Naive thymus-derived CD8-positive, alpha-beta T cell (primary cell): Measurements from ENCODE around the gene CCDC85A. TPM values are rescaled to one million over a fixed set of nuclear protein-coding genes. Genes with fewer than 3 reads are reported as not detected.

Experiments used
- ATAC-seq, 2 donors: fragments of 150-1000 bp; cut with Tn5 transposase in 1 of 2; sonication (Bioruptor Pico), chemical (Tn5 transposase) in 1 of 2; 1 replicate in 1 of 2; 2 replicates in 1 of 2; pipeline ENCODE4 v1.10.0; 2021; ENCODE audit warnings: mild to moderate bottlenecking in 2 of 2, moderate library complexity in 2 of 2
- POLR2A ChIA-PET: fragments of 350-600 bp; sonication (Branson Sonifier 250); formaldehyde crosslinking; loops from one replicate; lab custom pipeline; 2021; ENCODE audit warnings: antibody characterized with exemption; lab: Charles Lee
- DNase-seq, 10 donors: peaks; one replicate each; pipeline versions ENCODE4 v3.0.0 to v3.0.0-alpha.2; 2020 to 2022
- H3K27ac Mint-ChIP-seq, 10 donors: one replicate each; pipeline ENCODE4 v1.8.0; 2020 to 2022; ENCODE audit warnings: mild to moderate bottlenecking in 10 of 10, mixed read lengths in 10 of 10, moderate library complexity in 4 of 10, inconsistent platforms in 1 of 10
- H3K27me3 Mint-ChIP-seq, 5 donors: one replicate each; pipeline ENCODE4 v1.8.0; 2021 to 2022; ENCODE audit warnings: mixed read lengths in 5 of 5
- H3K36me3 Mint-ChIP-seq, 3 donors: one replicate each; pipeline ENCODE4 v1.8.0; 2020 to 2022; ENCODE audit warnings: mixed read lengths in 3 of 3, mild to moderate bottlenecking in 2 of 3, inconsistent platforms in 1 of 3
- H3K4me1 Mint-ChIP-seq, 4 donors: one replicate each; pipeline ENCODE4 v1.8.0; 2021 to 2022; ENCODE audit warnings: mixed read lengths in 4 of 4
- H3K4me3 Mint-ChIP-seq, 10 donors: one replicate each; pipeline ENCODE4 v1.8.0; 2020 to 2022; ENCODE audit warnings: mild to moderate bottlenecking in 10 of 10, mixed read lengths in 10 of 10, moderate library complexity in 6 of 10, inconsistent platforms in 1 of 10
- H3K9me3 Mint-ChIP-seq, 9 donors: one replicate each; pipeline ENCODE4 v1.8.0; 2020 to 2022; ENCODE audit warnings: mixed read lengths in 9 of 9, mild to moderate bottlenecking in 3 of 9, inconsistent platforms in 1 of 9, moderate library complexity in 1 of 9
- polyA plus RNA-seq, 3 donors: library from polyadenylated mRNA; unstranded; fragments of 300-500 nt; fragmentation: Illumina TruSeq; gene quantifications; one replicate each; pipeline ENCODE4 v1.2.3, GENCODE V29; 2021
- total RNA-seq, 8 experiments: library from RNA in 2 of 8; stranded (reverse) in 2 of 8; gene quantifications; one replicate each; pipeline ENCODE4 v1.2.3 and lab custom pipeline; 2021 to 2026

Gene CCDC85A
- total and polyA plus RNA-seq, 5 experiments from 2014 or later, result not detected

DNA sequence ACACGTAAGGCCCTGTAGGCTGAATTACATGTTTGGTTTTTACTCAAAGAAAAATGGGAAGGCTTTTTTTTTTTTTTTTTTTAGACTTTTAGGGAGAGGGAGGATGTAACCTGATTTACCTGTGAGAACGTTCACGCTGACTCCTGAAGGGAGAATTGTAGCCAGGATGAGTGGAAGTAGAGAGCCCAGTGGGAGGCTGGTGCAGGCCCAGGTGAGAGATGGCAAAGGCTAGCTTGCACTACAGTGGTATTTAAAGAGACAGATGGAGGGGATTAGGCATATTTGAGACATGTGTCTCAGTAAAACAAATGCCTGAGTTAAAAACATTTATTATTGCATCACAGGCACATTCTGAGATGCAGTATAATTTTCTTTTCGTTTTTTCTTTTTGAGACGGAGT lies 107.9 kb downstream of the CCDC85A start:
- POLR2A ChIA-PET, result no interaction called here
- H3K36me3 Mint-ChIP-seq, result no peaks in the 10 kb centered on the region
- ATAC-seq (no peak), DNase-seq (no peak)
- no peak overlapping the region for H3K4me3 Mint-ChIP-seq
- peaks cover 0 to 25% (median 5%) of the 10 kb centered on the region in 9 donors for H3K9me3 Mint-ChIP-seq
- H3K4me1 Mint-ChIP-seq, result no peaks in the 10 kb centered on the region
- no peak overlapping the region for H3K27ac Mint-ChIP-seq
- peaks cover 0 to 2% (median 0%) of the 10 kb centered on the region in 5 donors for H3K27me3 Mint-ChIP-seq

DNA sequence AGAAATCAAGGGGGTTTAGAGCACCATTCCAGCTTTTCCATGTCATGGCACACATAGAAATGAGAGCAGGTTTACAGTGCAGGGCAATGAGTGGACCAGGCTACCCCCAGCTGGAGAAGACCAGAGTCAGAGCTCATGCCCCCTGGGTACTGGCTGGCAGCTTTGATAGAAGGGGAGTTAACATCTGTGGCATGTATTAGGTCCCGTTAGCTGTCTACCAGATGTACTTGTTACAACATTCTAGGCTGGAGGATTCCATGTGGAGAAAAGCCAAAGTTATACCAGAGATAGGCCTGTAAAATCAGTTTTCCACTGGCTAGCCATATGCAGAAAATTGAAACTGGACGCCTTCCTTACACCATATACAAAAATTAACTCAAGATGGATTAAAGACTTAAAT lies 109.2 kb downstream of the CCDC85A start:
- ATAC-seq (no peak), DNase-seq (no peak)
- H3K9me3 Mint-ChIP-seq, result peaks cover 0 to 25% (median 5%) of the 10 kb centered on the region in 9 donors
- H3K36me3 Mint-ChIP-seq, result no peaks in the 10 kb centered on the region
- no peak overlapping the region for H3K4me3 Mint-ChIP-seq
- H3K27ac Mint-ChIP-seq, result no peak overlapping the region
- H3K4me1 Mint-ChIP-seq, result no peaks in the 10 kb centered on the region
- POLR2A ChIA-PET, result no interaction called here
- peaks cover 0 to 2% (median 0%) of the 10 kb centered on the region in 5 donors for H3K27me3 Mint-ChIP-seq

DNA sequence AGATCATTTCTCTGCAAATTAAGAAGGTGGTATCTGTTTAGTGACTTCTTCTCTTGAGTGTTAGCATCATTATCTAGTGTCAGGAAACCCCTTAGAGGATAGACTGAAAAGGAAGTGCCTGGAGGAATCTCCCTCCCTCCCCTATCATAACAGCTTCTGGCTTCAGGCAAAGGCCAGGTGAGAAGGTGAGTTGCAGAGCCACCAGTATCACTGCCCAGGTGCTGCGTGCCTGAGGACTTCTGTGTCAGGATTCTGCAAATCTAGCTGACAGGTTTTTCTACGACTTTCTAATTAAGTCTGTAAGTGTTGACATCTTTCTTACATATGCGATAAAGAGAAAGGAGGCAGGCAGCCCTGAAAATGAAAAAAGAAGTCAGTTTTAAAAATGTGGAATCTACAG lies 111.9 kb downstream of the CCDC85A start:
- POLR2A ChIA-PET, result no interaction called here
- peaks cover 0 to 25% (median 2%) of the 10 kb centered on the region in 9 donors for H3K9me3 Mint-ChIP-seq
- no peaks in the 10 kb centered on the region for H3K4me1 Mint-ChIP-seq
- no peak overlapping the region for H3K27ac Mint-ChIP-seq
- ATAC-seq (no peak), DNase-seq (no peak)
- H3K27me3 Mint-ChIP-seq, result peaks cover 0 to 2% (median 0%) of the 10 kb centered on the region in 5 donors
- no peak overlapping the region for H3K4me3 Mint-ChIP-seq
- no peaks in the 10 kb centered on the region for H3K36me3 Mint-ChIP-seq

DNA sequence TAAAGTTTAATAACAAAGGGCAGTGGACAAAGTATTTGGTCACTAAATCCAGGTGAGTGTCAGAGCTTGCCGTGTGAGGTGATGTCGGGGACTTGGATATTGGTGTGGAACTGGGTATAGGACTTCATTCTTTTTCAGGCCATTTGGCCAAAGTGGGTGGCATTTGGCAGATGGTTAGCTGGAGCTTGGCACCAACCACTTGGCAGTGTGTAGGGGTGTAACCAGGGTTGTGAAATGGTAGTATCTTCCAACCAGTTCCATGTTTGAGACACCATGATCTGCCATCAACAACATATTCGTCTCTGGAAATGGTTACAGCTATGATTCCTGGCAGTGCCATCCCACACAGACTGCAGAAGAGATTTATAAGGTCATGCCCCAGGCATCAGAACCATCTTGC lies 113.9 kb downstream of the CCDC85A start:
- peaks cover 0 to 2% (median 0%) of the 10 kb centered on the region in 5 donors for H3K27me3 Mint-ChIP-seq
- DNase-seq, result no peak
- peaks cover 0 to 13% (median under 1%) of the 10 kb centered on the region in 9 donors for H3K9me3 Mint-ChIP-seq
- no peaks in the 10 kb centered on the region for H3K4me1 Mint-ChIP-seq
- no peak for ATAC-seq
- H3K4me3 Mint-ChIP-seq, result no peak overlapping the region
- POLR2A ChIA-PET, result no interaction called here
- H3K36me3 Mint-ChIP-seq, result no peaks in the 10 kb centered on the region
- H3K27ac Mint-ChIP-seq, result no peak overlapping the region

DNA sequence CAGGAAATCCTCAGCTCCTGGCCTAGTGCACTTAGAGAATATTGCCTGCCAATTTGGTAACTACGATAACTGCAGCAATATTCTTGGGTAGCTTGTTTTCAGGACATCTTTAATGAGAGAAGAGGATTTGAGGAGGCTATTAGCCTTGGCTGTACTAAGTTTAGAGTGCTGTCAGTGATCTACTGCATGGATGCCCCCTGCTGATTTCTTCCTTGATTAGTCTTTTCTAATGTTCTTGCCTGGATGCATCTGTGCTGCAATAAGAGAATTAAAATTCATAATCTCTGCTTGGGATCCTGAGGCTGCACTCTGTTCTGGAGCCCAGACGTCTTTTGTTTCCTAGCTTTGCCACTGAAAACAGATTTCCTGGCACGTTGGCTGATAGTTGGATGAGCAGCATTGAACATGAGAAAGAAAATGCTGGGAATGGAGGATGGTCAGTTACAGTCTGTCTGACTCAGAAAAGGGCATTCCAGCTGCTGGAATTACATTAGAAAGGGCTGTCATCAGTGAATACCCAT lies 115.4 kb downstream of the CCDC85A start:
- H3K27me3 Mint-ChIP-seq, result no peaks in the 10 kb centered on the region

DNA sequence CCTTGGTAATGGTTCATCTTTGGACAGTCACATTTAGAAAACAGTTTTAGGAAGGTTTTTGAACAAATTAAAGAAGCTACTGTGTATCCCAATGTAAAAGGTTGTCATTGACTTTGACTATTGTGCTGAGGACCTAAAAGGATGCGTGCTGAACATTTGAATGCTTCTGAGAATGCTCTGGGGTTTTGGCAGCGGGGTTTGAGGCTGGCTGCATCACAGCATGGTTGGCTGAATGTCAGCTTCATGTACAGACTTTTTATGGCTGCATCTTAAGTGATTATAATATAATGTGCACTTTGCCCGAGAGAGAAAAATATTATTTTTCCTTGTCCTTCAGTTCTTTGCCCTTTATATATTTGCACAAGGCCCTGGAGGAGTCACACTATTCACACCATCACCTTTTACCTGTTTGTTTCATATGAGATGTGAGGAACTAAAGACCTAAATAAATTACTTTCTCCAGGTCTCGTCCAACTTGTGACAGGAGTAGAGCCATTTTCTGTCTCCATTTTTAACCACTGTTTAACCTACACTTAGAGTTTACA lies 125.9 kb downstream of the CCDC85A start:
- POLR2A ChIA-PET, result no interaction called here
- DNase-seq, result no peak
- Mint-ChIP-seq H3K4me3 (no peak overlapping the region), H3K36me3 (no peaks in the 10 kb centered on the region), H3K27me3 (no peaks in the 10 kb centered on the region), H3K9me3 (peaks cover 0 to 4% (median 2%) of the 10 kb centered on the region in 9 donors), H3K27ac (no peak overlapping the region), H3K4me1 (no peaks in the 10 kb centered on the region)
- ATAC-seq, result no peak

More for the DNA sequence above, 115.4 kb downstream of the CCDC85A start:
- Mint-ChIP-seq H3K27ac (no peak overlapping the region), H3K4me1 (no peaks in the 10 kb centered on the region), H3K36me3 (no peaks in the 10 kb centered on the region), H3K9me3 (peaks cover 0 to 9% (median 0%) of the 10 kb centered on the region in 9 donors), H3K4me3 (no peak overlapping the region)
- POLR2A ChIA-PET, result no interaction called here
- no peak for DNase-seq
- ATAC-seq, result no peak

- POLR2A ChIA-PET, result no interaction called here
- no peak for ATAC-seq
- Mint-ChIP-seq H3K27ac (no peak overlapping the region), H3K4me3 (no peak overlapping the region), H3K36me3 (no peaks in the 10 kb centered on the region), H3K27me3 (no peaks in the 10 kb centered on the region), H3K9me3 (peaks cover 0 to 13% (median 2%) of the 10 kb centered on the region in 9 donors), H3K4me1 (no peaks in the 10 kb centered on the region)
- no peak for DNase-seq
These were observed 129.7 kb downstream of the CCDC85A start for GRCh38 chr2:56313500-56313921.

DNA sequence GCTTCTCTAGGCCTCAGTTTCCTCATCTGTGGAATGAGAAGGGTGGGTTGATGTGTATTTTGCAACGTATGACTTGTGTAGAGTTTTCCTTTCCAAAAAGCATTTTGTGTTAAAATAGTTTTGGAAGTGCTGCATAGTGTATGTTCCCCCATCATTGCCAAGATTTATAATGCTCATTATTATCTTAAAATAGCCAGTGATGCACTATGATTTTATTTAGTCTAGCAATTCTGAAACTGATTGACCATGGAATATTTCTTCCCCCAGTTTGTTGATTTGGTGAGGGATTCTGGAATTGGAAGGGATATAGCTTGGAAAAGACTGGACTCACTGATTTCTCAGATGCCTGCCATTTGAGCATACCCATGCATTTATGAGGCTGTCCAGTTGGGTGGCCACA lies 130.6 kb downstream of the CCDC85A start:
- H3K4me3 Mint-ChIP-seq, result no peak overlapping the region
- ATAC-seq, result no peak
- peaks cover 0 to 13% (median 0%) of the 10 kb centered on the region in 9 donors for H3K9me3 Mint-ChIP-seq
- H3K27me3 Mint-ChIP-seq, result no peaks in the 10 kb centered on the region
- no peaks in the 10 kb centered on the region for H3K36me3 Mint-ChIP-seq
- no peaks in the 10 kb centered on the region for H3K4me1 Mint-ChIP-seq
- POLR2A ChIA-PET, result no interaction called here
- no peak overlapping the region for H3K27ac Mint-ChIP-seq
- DNase-seq, result no peak

GRCh38 chr2:56314796-56315195 lies 131.0 kb downstream of the CCDC85A start:
- Mint-ChIP-seq H3K27me3 (no peaks in the 10 kb centered on the region), H3K4me3 (no peak overlapping the region), H3K9me3 (peaks cover 0 to 13% (median 2%) of the 10 kb centered on the region in 9 donors), H3K36me3 (no peaks in the 10 kb centered on the region), H3K4me1 (no peaks in the 10 kb centered on the region), H3K27ac (no peak overlapping the region)
- POLR2A ChIA-PET, result no interaction called here
- no peak for ATAC-seq
- DNase-seq, result no peak

DNA sequence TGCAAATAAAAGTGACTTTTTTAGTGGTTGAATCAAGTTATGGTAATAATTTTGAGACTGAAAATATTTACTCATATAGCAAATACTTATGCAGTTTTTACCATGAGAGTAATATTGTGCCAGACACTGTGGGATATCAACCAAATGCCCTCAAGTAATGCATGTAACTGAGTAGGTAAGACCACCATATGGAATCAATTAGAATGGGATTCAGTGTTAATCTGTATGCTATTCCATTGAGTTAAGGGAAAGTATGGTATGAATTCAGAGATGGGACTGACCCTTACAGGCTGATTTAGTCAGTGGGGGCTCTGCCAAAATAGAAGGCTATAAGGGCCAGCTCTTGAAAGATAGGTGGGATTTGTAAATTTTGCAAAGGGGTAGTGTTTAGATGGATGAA lies 131.6 kb downstream of the CCDC85A start:
- POLR2A ChIA-PET, result no interaction called here
- Mint-ChIP-seq H3K27me3 (no peaks in the 10 kb centered on the region), H3K4me3 (no peak overlapping the region), H3K4me1 (no peaks in the 10 kb centered on the region), H3K36me3 (no peaks in the 10 kb centered on the region), H3K27ac (no peak overlapping the region), H3K9me3 (peaks cover 0 to 14% (median 5%) of the 10 kb centered on the region in 9 donors)
- no peak for ATAC-seq
- DNase-seq, result no peak

GRCh38 chr2:56316011-56316410 lies 132.2 kb downstream of the CCDC85A start:
- H3K27ac Mint-ChIP-seq, result no peak overlapping the region
- no peaks in the 10 kb centered on the region for H3K36me3 Mint-ChIP-seq
- no peak for ATAC-seq
- no peaks in the 10 kb centered on the region for H3K4me1 Mint-ChIP-seq
- POLR2A ChIA-PET, result no interaction called here
- no peak for DNase-seq
- H3K4me3 Mint-ChIP-seq, result no peak overlapping the region
- H3K9me3 Mint-ChIP-seq, result peaks cover 0 to 14% (median 5%) of the 10 kb centered on the region in 9 donors
- H3K27me3 Mint-ChIP-seq, result no peaks in the 10 kb centered on the region

DNA sequence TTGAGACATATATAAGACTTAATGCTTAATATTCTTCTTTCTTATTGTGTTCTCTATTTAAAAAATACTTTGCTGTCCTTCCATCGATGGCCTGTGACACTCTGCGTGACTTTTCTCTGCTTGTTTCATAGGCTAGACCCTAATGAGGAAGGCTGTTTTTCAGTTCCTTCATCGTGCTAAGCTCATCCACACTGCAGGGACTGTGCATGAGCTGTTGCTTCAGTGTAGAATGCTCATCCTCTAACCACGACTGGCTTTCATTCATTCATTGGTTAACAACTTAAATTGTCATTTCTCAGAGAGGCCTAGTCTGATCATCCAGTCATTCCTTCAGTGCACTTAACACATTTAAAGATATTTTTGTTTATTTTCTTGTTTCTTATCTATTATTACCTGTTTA lies 134.4 kb downstream of the CCDC85A start:
- Mint-ChIP-seq H3K36me3 (no peaks in the 10 kb centered on the region), H3K9me3 (peaks cover 0 to 14% (median 10%) of the 10 kb centered on the region in 9 donors), H3K4me3 (no peak overlapping the region), H3K4me1 (no peaks in the 10 kb centered on the region), H3K27me3 (no peaks in the 10 kb centered on the region), H3K27ac (no peak overlapping the region)
- DNase-seq, result no peak
- POLR2A ChIA-PET, result no interaction called here
- ATAC-seq, result no peak

DNA sequence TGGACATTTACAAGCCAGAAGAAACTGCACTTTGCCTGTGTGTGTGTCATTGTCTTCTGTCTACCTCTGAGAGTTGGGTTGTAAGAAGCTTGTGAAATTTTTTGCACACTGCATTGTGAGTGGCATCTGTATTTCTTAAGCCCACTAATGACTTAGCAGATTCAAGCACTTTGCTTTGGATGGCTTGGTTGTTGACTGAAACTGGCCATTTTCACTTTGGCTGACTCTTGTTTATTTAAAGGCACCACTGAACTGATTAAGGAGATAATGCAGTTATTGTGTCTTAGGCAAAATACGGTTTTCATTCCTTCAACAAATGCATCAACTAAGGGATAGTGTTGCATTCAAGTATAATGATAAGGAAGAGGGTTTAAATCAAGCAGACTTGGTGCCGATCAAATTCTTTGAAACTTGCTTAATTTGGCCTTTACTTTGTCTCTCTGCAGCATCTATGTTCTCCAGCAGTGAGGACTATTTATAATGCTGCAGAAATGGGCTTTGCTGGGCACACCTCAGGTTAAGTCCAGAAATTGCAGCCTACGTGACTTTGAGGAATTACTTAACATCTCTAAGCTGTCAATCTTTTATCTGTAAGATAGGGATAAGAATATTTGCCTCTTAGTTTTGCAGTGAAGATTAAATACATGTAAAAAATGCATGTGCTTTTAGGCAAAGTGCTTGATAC lies 142.0 kb downstream of the CCDC85A start:
- DNase-seq, result no peak
- Mint-ChIP-seq H3K4me1 (no peaks in the 10 kb centered on the region), H3K27ac (no peak overlapping the region), H3K27me3 (no peaks in the 10 kb centered on the region), H3K4me3 (no peak overlapping the region), H3K9me3 (peaks cover 0 to 11% (median 5%) of the 10 kb centered on the region in 9 donors), H3K36me3 (no peaks in the 10 kb centered on the region)
- no peak for ATAC-seq
- POLR2A ChIA-PET, result no interaction called here
